Fibroblast of pulmonary artery (primary cell): ENCODE results near the gene NDUFA8.

Experiments used
- DNase-seq: peaks from one replicate; pipeline ENCODE4 v3.0.0-alpha.2; 2010; ENCODE audit warnings: low read depth
- H3K4me3 ChIP-seq: replicated peaks from 2 replicates; pipeline ENCODE4 v1.5.1; 2011; ENCODE audit warnings: low read depth, mild to moderate bottlenecking, control low read depth, low read length, moderate library complexity
- CTCF ChIP-seq: IDR thresholded peaks from 2 replicates; pipeline ENCODE4 v1.5.1; 2011; ENCODE audit warnings: mild to moderate bottlenecking, control low read depth, low read length, inconsistent platforms; ENCODE audit errors: missing control alignments

Gene NDUFA8

GRCh38 chr9:122192914-122193525 is 33.4 kb upstream of the NDUFA8 start:
- TF ChIP-seq CTCF = no peak
- H3K4me3 ChIP-seq = no peak overlapping the region
- no peak for DNase-seq

GRCh38 chr9:122192261-122192875 is 32.8 kb upstream of the NDUFA8 start:
- H3K4me3 ChIP-seq = no peak overlapping the region
- no peak for DNase-seq
- no peak for TF ChIP-seq CTCF

GRCh38 chr9:122191584-122191983 is 32.0 kb upstream of the NDUFA8 start:
- TF ChIP-seq CTCF = no peak
- no peak overlapping the region for H3K4me3 ChIP-seq
- no peak for DNase-seq

GRCh38 chr9:122190597-122191381 is 31.2 kb upstream of the NDUFA8 start:
- no peak for TF ChIP-seq CTCF
- no peak overlapping the region for H3K4me3 ChIP-seq
- no peak for DNase-seq

GRCh38 chr9:122188369-122188768 is 28.8 kb upstream of the NDUFA8 start:
- no peak overlapping the region for H3K4me3 ChIP-seq
- TF ChIP-seq CTCF = no peak
- DNase-seq = no peak

- DNase-seq = no peak
- no peak for TF ChIP-seq CTCF
Observed at GRCh38 chr9:122186777-122187470, 27.3 kb upstream of the NDUFA8 start.

More at GRCh38 chr9:122186777-122187470, 27.3 kb upstream of the NDUFA8 start:
- H3K4me3 ChIP-seq = no peak overlapping the region
